Stimulated activated CD4-positive, alpha-beta T cell treated with anti-CD3 and anti-CD28 coated beads, Interleukin-1b, Interleukin-23, amount 100 ng/mL, for 1 hour (primary cell): ENCODE data around the gene MYO18A.

Experiments used
- DNase-seq, 2 donors: peaks; one replicate each; pipeline ENCODE4 v3.0.0-alpha.2; 2020; ENCODE audit warnings: low read depth in 2 of 2

The MYO18A gene

DNA sequence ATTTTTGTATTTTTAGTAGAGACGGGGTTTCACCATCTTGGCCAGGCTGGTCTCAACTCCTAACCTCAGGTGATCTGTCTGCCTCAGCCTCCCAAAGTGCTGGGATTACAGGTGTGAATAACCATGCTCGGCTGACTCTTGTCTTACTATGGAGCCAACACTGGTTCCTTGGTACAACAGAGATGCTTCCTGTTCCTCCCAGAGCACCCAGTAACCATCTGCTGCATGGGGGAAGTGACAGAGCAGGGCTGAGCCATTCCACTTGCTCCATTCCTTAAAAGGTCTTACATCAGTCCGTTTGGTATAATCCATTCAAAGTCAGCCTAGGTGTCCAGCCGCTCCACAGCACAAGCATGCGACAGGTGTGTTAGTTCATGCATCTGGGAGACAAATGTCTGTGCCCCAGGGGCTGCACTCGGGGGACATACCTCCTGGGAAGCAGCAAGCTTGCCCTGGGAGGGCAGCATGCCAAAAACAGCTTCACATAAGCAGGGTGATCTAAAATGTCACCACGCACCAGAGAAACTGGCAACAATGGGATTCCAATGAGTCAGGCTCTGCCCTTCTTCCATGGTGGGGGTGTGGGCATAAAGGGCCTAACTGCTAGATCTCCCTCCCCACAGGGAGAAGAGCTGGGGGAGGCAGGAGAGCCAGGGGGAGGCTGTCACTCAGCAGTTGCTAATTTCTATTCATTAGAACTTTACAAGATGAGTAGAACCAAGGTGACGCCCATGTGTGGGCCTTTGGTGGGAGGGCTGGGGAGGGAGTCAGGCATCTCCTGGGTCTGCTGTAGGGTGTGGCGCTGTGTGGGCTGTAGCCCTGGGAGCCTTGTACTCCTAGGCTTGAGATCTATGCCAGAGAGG lies 101.8 kb downstream of the MYO18A start:
- DNase-seq: no peak

DNA sequence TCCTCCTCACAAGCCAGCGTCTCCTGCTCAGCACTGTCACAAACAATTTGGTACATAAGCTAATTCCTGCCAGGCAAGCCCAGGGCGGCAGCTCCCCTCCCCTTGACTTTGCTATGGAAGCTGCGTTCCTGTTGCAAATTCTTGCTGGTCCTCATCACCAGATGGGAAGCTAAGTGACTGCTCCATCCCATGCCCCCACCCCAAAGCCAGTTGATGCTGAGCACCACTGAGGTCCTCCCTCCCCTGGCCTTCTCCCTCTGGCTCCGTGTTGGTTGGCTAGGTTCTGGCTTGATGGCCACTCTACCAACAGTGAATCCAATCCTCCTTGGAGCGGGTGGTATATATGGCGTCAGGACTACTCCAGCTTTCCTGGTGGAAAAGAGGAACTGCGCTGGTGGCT lies 102.9 kb downstream of the MYO18A start:
- no peak for DNase-seq

DNA sequence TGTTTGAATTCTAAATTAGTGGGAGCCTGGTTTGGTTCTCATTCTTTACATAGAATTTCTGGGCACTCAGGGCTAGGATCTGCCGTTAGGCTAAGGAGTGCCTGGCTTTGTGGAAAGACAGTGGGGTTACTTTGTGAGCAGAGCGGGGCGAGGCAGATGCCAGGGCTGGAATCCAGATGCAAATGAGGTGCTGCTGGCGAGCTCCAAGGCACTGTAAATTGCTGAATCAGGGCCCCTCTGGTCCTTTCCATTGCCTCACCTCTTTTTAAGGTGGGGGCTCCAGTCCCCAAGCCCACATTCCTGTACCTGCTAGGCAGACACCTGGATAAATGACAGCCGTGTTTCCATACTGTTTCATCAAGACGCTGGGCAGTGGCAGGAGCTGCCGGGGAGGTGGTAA lies 103.5 kb downstream of the MYO18A start:
- DNase-seq: no peak

DNA sequence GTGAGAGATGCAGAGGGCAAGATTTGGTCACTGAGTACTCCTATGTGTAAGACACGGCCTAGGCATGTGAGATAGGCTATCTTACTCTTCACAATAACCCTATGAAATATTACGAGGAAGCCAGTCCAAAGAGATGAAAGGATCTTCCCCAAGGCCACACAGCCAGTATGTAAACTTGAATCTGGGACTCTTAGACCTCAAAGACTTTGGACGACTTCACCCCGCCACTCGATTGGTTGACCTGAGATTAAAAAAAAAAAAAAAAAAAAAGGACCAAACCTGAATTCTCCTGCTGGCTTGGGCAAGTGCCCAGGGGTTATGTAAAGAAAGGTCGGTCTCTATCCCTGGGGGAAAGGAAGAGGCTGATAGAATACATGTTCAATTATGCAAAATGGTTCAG lies 104.1 kb downstream of the MYO18A start:
- DNase-seq: no peak

DNA sequence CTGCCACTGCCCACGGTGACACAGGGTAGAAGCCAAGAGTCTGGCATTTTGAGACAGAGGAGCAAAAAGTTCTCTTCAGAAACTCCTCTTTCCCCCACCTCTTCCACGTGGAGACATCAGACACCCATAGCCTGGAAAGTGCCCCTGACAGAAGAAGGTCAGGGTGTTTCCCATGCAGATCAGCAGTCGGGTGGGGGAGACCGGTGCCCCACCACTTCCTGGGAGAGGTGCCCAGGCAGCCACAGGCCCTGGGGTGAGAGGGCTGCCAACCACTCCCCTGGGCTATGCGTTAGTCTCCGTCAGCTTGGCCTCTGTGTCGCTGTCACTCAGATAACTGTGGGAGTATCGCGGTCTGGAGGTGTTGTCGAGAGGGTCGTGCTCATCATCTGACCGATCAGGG lies 105.7 kb downstream of the MYO18A start:
- DNase-seq: no peak

DNA sequence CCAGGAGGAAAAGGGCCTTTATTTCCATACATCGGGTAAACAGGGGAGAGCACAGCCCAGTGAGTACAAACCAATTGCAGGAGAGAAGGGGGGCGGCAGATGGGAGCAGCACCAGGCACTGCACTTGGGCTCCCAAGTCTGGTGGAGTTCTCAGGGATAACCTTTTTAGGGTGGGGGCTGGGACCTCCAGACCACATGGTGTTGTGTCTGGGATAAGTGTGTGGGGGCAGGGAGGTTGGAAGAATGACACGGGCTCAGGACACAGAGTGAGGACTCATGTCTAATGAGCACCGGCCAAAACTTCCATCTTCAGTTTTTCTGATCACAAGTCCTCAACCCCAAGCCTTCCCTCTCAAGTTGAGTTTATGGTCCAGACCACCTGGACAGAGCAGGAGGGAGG lies 106.7 kb downstream of the MYO18A start:
- no peak for DNase-seq

DNA sequence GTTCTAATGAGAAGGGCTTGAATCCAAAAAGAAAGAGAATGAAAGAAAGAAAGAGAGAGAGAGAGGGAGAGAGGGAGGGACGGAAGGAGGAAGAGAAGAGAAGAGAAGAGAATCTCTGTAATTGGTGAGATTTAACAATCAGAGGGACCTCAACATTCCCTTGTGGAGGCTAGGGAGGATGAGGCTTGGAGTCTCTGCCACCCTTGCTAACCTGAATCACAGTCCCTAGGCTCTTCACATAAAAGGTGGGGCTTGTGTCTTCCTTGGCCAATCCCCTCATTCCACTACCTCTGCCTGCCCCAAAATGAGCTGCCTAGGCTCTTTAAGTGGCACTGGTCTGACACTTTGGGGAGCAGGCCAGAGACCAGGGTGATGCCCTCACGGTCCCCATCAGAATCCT lies 107.2 kb downstream of the MYO18A start:
- DNase-seq: no peak

DNA sequence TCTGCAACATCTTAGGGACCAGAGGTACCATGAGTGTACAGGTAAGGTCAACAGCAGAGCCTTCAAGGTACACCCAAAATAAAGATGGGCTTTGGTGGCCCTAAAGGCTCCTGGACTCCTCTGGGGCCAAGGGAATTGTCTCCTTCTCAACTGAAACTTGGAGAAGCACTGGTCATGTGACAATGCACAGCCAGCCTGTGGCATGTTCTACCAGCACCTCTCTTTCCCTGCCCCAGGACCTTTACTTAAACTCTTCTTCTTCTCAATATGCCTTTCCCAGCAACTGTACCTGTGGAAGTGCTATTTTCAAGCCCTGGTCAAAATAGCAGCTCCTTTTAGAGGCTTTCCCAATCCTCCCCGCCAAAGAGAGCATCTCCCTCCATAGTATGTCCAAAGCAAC lies 108.9 kb downstream of the MYO18A start:
- DNase-seq: no peak

DNA sequence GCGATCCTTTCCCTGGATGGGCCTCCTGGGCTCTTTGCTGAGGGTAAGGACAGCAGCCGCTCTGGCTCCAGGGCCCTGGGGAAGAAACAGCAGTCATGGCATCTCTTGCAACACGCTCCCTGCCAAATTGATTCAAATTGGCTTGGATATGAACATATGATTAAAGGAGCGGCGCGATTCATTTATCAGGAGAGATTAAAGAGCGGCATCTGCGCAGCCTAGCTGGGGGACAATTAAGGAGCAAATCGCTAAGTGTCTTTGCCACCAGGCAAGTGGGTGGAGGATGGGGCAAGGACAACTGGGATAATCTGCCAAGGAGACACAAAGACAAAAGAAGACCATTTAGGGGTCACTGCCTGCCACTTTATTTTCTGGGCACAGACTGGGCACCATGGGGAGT lies 109.4 kb downstream of the MYO18A start:
- DNase-seq: no peak

DNA sequence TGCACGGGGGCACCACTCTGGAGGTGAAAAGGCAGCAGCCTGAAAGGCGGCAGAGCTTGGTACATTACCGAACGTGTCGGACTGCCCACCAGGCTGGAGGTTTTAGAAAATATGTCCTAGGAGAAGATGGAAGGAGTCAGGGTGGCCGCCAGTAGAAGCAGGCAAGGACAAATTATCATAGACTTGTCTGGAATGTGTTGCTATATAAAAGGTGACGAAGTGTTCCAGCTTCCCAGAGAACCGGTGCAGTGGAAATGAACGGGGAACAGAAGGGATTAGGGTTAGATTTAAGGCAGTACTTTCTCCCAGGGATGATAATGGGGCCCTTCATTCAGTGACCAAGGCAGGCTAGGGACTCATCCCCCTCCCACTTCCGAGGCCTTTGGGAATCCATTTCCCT lies 109.9 kb downstream of the MYO18A start:
- DNase-seq: no peak

DNA sequence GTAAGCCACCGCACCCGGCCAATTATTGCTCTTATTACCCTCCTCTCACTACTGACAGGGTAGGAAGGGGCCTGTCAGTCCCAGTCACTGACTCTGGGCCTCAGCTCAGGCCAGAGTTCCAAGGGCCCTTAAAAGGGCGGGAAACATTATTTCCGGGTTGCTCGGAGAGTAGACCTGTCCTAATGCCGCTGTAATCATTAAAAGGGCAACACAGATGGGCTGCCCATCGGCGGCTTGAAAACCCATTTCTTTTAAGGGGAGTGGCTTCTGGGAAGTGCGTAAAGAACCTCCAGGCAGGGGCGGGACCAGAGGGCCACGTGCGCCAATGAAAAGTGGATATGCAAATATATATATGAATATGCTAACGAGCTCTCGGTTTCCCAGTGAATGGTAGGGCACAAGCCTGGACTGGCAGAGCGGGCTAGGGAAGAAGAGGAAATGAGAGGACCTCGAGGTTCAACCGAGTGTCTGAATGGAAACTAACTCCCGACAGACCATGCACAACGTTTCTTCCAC lies 110.6 kb downstream of the MYO18A start:
- no peak for DNase-seq

DNA sequence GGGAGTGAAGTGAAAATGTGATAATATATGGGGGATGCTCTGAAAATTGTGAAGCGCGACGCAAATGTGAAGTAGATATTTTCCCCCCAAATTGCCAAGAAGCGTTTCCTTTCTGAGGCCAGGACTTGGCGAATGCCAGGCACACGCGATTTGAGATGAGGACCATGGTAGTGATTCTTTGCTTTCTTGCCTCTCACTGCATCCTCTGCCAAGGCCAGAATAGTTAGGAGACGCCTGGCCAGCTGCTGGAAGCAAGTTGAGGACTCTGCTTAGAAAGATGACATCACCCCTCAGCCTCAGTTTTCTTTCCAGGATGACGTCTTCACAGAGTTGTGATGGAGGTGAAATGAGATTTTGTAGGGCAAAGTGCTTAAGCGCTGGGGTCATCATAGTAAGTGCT lies 111.4 kb downstream of the MYO18A start:
- no peak for DNase-seq

DNA sequence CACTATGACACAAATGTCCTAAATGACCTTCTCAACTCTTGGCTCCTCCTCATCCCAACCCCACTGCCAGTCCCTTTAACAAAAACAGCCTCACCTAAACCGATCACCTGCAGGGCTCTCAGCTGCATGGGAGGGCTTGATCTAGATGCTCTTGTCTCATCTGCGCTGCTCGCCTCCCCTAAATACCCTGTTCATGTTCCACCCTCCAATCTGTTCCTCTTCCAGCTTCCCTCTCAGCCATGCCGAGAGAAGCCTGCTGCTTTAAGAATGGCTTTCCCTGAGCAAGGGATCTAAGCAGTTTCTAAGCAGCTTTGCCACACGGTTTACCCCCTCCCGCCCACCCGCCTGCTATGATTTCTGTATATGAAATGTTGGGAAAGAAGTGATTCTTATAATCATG lies 113.6 kb downstream of the MYO18A start:
- no peak for DNase-seq

DNA sequence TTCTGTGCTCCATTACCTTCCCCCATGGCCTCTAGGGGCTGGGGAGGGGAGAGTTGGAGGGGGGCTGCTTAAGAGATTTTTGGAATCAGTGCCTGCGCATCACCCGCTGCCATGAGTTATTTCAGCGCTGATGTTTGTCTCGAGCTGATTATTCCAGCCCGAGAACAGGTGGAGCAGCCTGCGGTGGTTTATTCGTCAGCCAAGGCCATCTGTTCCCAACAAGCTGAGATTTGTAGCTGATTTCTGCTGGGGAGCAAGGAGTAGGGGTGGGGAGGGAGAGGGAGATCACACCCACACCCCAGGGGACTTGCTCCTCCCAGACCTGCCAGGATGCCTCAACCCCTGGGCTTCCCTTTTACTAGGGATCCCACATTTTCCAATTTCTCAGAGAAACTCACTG lies 114.2 kb downstream of the MYO18A start:
- no peak for DNase-seq

DNA sequence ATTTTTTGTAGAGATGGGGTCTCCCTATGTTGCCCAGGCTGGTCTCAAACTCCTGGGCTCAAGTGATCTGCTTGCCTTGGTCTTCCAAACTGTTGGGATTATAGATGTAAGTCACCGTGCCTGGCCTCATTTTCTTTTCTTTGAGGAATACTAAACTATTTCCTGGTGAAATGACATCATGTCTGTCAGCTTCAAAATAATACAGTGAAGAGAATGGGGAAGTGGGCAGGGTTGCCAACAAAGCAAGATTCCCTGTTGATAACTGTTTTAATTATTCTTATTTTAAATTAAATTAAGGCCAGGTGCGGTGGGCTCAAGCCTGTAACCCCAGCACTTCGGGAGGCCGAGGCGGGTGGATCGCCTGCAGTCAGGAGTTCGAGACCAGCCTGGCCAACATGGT lies 116.2 kb downstream of the MYO18A start:
- DNase-seq: no peak

DNA sequence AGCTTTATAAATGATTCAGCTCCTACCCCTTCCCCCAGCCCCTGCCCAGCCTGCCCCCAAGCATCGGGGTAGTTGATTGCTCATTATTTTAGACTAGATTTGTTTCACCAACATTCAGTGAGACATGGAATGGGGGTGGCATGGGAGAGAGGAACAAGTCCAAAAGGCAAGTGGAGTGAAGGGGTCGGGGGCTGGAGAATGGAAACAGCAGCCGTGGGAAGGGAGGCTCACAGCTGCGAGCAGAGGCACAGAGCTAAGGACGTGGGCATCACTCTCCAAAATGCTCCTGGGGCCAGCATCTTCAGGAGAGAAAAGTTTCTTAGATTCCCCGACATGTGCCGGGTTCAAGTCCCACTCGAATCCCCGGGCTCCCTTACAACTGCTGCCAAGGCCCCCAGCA lies 118.0 kb downstream of the MYO18A start:
- no peak for DNase-seq

DNA sequence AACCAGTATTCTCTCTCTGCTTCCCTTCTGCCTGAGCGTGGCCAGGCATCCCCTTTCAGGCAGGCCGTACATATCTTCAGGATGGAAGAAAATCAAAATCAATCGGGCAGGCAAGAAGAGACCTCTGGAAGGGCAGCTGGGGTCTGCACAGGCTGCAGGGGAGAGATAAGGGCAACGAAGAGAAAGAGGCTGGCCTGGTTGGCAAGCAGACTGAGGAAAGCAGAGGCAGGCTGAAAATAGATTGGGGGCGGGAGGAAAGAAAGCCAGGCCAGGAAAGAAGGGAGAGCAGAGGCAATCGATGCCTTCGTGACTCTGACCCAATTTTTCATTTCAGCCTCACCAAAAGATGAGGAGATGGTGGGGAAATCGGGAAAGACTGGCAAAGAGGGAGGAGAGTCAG lies 119.2 kb downstream of the MYO18A start:
- DNase-seq: no peak

DNA sequence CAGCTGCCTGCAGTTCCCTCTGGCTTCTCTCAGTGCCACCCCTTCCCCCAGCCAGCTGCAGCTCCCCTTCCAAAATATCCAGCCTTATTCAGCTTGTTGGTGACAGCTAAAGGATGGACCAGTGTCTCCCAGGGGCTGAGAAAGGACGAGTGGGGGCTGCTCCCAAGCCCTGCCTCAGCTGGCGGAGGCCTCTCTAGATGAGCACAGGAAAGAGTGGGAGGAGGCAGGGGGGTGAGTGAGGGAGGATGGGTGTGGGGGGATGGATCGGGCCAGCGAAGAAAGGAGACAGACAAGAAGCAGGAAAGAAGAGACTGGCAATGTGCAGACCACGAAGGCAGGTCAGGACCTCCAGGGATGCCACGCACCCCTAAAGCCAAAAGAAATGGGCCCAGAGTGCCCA lies 119.7 kb downstream of the MYO18A start:
- DNase-seq: no peak

DNA sequence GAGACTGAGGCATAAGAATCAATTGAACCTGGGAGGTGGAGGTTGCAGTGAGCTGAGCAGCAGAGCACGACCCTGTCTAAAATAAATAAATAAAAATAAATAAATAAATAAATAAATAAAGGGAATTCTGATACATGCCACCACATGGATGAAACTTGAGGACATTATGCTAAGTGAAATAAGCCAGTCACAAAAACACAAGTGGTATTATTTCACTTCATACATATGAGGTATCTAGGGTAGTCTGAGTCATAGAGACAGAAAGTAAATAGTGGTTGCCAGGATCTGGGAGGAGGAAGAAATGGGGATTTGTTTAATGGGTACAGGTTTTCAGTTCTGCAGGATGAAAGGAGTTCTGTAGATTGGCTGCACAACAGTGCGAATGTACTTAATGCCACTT lies 120.9 kb downstream of the MYO18A start:
- no peak for DNase-seq

DNA sequence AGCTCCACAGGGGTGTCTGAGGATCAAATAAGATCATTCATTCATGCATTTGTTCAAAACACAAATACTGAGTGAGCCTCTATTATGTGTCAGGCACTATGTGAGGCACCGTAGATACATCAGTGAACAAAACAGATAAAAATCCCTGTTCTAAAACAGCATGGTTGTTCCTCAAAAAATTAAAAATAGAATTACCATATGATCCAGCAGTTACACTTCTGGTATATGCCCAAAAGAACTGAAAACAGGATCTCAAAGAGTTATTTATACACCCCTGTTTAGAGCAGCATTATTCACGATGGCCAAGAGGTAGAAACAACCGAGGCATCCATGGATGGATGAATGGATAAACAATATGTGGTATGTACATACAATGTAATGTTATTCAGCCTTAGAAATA lies 121.8 kb downstream of the MYO18A start:
- DNase-seq: no peak

DNA sequence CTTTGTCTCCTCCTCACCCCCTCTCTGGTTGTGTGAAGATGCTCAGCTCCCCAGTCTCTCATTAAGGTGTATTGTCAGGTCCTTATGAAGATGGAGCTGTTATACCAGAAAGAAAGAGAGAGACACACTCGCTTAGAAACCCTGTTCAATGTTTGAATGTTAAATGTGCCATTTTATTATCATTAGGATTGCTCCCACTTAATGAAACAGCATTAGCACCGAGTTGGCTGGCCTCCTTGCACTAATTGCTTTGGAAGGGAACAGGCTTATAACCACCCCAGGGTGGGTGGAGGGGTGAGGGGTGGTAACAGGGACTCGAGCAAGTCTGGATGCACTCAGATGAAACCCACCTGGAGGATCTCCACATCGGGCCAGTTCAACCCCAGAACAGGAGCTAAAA lies 122.8 kb downstream of the MYO18A start:
- no peak for DNase-seq

DNA sequence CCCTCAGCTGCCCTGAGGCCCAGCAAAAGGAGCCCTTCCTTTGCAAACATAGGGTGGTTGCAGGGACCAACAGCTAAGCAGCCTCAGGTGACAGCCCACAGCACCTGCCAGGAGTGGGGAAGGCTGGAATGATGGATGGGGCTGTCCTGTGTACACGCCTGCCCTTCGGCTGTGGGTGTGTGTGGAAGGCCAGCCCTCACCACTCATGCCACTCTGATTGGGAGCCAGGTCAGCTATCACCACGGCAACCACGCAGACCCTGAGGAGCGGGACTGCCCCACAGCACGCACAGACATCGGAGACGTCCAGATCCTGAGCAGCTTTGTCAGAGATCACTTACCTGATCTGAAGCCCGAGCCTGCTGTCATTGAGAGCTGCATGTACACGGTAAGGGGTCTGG lies 125.4 kb downstream of the MYO18A start:
- no peak for DNase-seq

DNA sequence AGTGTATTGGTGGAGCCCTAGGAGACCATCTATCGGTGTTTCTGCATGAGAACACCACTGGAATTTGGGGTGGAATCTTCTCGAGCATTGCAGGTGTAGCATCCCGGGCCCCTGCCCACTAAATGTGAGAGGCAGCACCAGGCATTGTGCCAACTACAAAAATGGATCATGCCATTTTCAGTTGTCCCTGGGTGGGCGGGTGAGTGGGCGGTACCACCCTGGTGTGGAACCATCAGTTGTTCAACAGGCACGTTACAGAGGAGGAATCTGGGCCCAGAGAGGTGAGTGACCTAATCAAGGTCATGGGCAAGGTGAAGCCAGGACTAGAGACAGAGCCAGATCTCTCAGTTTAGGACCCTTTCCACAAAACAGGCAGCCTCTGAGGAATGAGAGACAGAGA lies 128.5 kb downstream of the MYO18A start:
- DNase-seq: no peak

DNA sequence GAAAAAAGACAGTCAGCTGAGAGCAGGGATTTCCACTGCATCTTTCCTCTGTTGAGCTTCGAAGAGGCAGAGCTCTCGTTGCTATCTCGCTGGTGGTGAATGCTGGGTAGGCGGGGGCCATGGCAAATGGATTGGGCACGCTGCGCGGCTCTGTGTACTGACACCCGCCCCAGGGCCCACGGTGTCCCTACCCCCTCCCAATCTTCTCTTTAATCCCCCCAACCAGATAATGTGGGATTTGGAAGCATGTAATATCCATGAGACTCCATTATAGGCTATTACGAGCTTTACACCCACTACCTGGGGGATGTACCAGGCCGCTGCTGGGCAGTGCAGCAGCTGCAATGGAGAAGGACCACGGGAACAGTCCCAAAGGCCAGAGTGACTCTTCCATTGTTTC lies 129.0 kb downstream of the MYO18A start:
- DNase-seq: no peak
